VCaP (cell line): ENCODE data around the gene CBL.

Source experiments
- H3K27ac ChIP-seq: fragments of 450-650 bp; 2 replicates; pipeline ENCODE4 v1.5.1; 2017
- TF ChIP-seq, protein P1 (sequence below): fragments of 450-650 bp; conservative IDR thresholded peaks from 2 replicates; pipeline ENCODE4 v1.5.1; 2017; ENCODE audit warnings: mild to moderate bottlenecking, moderate library complexity

The CBL gene

DNA sequence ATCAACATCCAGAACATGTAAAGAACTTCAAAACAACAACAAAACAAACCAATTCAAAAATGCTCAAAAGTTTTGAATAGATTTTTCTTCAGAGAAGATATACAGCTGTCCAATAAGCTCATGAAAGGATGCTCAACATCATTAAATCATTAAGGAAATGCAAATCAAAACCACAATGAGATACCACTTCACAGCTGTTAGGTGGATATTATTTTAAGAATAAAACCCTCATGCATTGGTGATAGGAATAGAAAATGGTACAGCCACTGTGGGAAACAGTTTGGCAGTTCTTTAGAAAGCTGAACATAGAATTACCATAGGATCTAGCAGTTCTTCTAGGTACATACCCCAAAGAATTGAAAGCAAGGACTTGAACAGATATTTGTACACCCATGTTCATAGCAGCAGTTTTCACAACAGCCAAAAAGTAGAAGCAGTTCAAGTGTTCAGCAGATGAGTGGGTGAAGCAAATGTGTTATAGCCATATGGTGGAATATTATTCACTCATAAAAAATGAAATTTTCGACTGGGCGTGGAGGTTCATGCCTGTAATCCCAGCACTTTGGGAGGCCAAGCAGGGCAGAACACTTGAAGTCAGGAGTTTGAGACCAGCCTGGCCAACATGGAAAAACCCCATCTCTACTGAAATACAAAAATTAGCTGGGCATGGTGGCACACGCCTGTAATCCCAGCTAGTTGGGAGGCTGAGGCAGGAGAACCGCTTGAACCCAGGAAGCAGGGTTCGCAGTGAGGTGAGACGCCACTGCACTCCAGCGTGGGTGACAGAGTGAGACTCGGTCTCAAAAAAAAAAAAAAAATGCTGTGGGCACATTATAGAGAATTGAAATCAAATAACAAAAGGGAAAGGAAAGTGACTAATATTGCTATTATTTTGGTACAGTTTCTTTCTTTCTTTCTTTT, 42.9 kb downstream of the CBL start:
- TF ChIP-seq, protein P1, sequence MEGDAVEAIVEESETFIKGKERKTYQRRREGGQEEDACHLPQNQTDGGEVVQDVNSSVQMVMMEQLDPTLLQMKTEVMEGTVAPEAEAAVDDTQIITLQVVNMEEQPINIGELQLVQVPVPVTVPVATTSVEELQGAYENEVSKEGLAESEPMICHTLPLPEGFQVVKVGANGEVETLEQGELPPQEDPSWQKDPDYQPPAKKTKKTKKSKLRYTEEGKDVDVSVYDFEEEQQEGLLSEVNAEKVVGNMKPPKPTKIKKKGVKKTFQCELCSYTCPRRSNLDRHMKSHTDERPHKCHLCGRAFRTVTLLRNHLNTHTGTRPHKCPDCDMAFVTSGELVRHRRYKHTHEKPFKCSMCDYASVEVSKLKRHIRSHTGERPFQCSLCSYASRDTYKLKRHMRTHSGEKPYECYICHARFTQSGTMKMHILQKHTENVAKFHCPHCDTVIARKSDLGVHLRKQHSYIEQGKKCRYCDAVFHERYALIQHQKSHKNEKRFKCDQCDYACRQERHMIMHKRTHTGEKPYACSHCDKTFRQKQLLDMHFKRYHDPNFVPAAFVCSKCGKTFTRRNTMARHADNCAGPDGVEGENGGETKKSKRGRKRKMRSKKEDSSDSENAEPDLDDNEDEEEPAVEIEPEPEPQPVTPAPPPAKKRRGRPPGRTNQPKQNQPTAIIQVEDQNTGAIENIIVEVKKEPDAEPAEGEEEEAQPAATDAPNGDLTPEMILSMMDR: no peak
- no peak overlapping the region for H3K27ac ChIP-seq

DNA sequence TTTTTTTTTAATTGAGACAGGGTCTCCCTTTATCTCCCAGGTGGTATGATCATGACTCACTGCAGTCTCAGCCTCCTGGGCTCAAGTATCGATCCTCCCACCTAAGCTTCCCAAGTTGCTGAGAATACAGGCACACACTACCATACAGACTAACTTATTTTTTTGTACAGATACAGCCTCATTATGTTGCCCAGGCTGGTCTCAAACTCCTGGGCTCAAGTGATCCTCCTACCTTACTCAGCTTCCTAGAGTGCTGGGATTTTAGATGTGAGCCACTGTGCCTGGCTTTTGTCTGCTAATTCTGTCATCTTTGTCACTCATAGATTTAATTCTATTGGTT, 43.5 kb downstream of the CBL start:
- H3K27ac ChIP-seq: no peak overlapping the region
- TF ChIP-seq, protein P1: no peak

DNA sequence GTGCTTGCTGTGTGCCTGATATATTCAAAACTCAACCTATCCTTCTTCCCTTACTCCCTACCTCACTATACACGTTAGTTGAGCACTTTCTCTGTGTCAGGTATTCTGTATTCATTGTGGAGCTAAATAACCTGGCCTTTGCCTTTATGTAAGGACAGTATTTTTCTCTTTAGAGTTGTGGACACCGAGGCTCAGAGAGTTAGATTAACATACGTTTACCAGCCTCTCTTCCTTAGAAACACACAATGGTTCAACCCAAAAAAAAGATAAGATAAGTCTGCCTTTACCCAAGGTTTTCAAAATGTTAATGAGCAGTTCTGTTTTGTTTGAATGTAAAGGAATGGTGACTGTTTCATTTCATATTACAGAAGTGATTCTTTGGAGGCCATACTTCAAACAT, 45.0 kb downstream of the CBL start:
- no peak overlapping the region for H3K27ac ChIP-seq
- TF ChIP-seq, protein P1: no peak

DNA sequence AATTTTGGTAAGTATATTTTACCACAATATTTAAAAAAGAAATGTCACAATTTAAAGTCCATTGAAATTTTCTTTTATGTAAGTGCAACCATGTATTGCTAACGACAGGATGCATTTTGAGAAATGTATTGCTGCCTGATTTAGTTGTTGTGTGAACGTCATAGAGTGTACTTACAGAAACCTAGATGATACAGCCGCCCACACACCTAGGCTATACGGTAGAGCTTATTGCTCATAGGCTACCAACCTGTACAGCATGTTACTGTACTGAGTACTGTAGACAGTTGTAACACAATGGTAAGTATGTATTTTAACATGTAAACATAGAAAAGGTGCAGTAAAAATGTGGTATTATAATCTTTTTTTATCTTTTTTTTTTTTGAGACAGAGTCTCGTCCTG, 48.1 kb downstream of the CBL start:
- H3K27ac ChIP-seq: no peak overlapping the region
- TF ChIP-seq, protein P1: no peak

DNA sequence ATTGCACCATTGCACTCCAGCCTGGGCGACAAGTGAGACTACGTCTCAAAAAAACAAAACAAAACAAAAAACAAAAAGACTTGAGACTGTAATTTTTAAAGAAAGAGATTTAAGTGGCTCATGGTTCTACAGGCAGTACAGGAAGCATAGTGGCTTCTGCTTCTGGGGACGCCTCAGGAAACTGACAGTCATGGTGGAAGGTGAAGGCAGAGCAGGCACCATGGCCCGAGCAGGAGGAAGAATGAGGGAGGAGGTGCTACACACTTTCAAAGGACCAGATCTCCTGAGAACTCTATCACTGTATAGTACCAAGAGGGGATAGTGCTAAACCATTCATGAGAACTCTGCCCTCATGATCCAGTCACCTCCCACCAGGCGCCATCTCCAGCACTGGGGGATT, 52.0 kb downstream of the CBL start:
- no peak overlapping the region for H3K27ac ChIP-seq
- TF ChIP-seq, protein P1: no peak

DNA sequence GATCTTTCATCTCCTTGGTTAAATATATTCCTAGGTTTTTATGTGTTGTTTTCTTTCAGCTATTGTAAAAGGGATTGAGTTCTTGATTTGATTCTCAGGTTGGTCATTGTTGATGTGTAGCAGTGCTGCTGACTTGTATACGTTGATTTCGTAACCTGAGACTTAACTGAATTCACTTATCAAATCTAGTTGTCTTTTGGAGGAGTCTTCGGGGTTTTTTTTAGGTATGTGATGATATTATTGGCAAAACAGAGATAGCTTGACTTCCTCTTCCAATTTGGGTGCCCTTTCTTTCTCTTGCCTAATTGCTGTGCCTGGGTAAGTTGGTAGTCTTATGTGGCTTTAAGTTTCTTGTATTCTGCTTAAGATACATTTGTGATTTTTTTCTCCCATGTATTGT, 52.8 kb downstream of the CBL start:
- TF ChIP-seq, protein P1: no peak

DNA sequence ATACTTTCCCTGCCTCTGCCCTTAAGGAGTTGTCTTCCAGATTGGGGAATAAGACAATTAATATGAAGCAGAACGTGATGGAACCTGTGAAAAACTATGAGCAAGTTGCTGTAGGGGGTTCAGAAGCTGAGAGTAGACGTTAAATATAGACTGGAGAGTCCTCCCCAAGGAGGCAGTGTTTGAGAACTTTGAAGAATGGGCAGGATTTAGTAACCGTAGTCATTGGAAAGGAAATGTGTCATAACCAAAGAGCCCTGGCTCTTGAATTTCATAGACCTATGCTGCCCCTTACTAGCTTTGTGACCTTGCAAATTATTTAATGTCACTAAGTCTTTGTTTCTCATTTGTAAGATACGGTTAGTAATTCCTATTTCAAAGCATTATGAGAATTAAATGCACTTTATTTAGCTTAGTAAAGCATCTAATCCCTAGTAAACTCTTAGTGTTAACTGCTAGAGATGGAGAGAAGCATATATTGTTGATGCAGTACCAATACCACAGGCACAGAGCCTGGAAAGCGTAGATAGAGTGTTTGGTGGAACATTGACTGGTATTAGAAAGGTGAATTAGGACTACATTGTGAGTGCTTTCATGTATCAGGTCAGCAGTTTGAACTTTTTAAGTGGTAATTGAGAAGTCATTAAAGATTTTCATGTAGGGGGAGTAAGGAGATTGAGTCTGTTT, 56.7 kb downstream of the CBL start:
- TF ChIP-seq, protein P1: no peak
- no peak overlapping the region for H3K27ac ChIP-seq

More for the DNA sequence above, 52.8 kb downstream of the CBL start:
- no peak overlapping the region for H3K27ac ChIP-seq
